HepG2 (cell line): ENCODE measurements around the gene DNAJB2. TPM values are rescaled to one million over a fixed set of nuclear protein-coding genes. Genes with fewer than 3 reads are reported as not detected.
A peak's percentile ranks its signal among the peaks of the same experiment; 100 is the strongest.

Experiments used
- BORCS8-MEF2B ChIP-seq: sonication (generic); formaldehyde crosslinking; IDR thresholded peaks from 2 replicates; pipeline ENCODE4 v1.8.0; 2022; ENCODE audit warnings: mild to moderate bottlenecking, missing genetic modification reagents
- HNRNPUL1 ChIP-seq: fragments of 200-400 bp; formaldehyde crosslinking; IDR thresholded peaks from 2 replicates; pipeline ENCODE4 v1.6.1; 2017; ENCODE audit warnings: low read depth, mild to moderate bottlenecking, low read length, moderate library complexity
- IRX3 ChIP-seq: sonication (generic); formaldehyde crosslinking; IDR thresholded peaks from 2 replicates; pipeline ENCODE4 v1.8.1; 2023; ENCODE audit warnings: mild to moderate bottlenecking, low read depth, missing genetic modification reagents, borderline replicate concordance
- MAFG ChIP-seq: sonication (generic); formaldehyde crosslinking; IDR thresholded peaks from 2 replicates; pipeline ENCODE4 v1.5.1; 2020; ENCODE audit warnings: mild to moderate bottlenecking, missing genetic modification reagents
- PHF5A ChIP-seq: IDR thresholded peaks from one replicate; pipeline ENCODE4 v1.6.1; 2018; ENCODE audit warnings: low read depth, missing genetic modification reagents; ENCODE audit not compliant: unreplicated experiment
- PHF8 ChIP-seq: sonication (generic); formaldehyde crosslinking; IDR thresholded peaks from 2 replicates; pipeline ENCODE4 v1.5.0; 2020; ENCODE audit warnings: missing genetic modification reagents
- U2AF1 ChIP-seq: fragments of 200-400 bp; formaldehyde crosslinking; optimal IDR thresholded peaks from 2 replicates; pipeline ENCODE3; 2017; ENCODE audit warnings: mild to moderate bottlenecking, low read depth, low read length
- ZBTB39 ChIP-seq: sonication (generic); formaldehyde crosslinking; IDR thresholded peaks from 2 replicates; pipeline ENCODE4 v1.5.0; 2020; ENCODE audit warnings: missing genetic modification reagents
- ZBTB4 ChIP-seq: sonication (generic); formaldehyde crosslinking; IDR thresholded peaks from 2 replicates; pipeline ENCODE4 v1.4.0; 2020; ENCODE audit warnings: missing genetic modification reagents, mild to moderate bottlenecking, borderline replicate concordance
- ZNF512B ChIP-seq: sonication (generic); formaldehyde crosslinking; IDR thresholded peaks from 2 replicates; pipeline ENCODE4 v1.5.1; 2020; ENCODE audit warnings: missing genetic modification reagents, mild to moderate bottlenecking, borderline replicate concordance
- ZNF776 ChIP-seq: sonication (generic); formaldehyde crosslinking; IDR thresholded peaks from 2 replicates; pipeline ENCODE4 v1.4.0; 2020; ENCODE audit warnings: mild to moderate bottlenecking, missing genetic modification reagents
- polyA plus RNA-seq, 8 experiments: library from polyadenylated mRNA; depleted of rRNA in 3 of 8; stranded (reverse) in 7 of 8; unstranded in 1 of 8; fragments of >200 nt; fragmentation: Illumina TruSeq in 4 of 8; extraction: Trizol in 4 of 8; gene quantifications; 2 replicates each; pipeline versions ENCODE4 v1.2.1 to v1.2.3, GENCODE V29; 2011 to 2016; ENCODE audit warnings: low read depth in 4 of 8, missing spikeins in 1 of 8, mixed read lengths in 1 of 8; ENCODE audit not compliant: insufficient read depth in 1 of 8
- total RNA-seq, 5 experiments: library from RNA; depleted of rRNA; stranded (reverse); fragments of >200 nt; fragmentation: Illumina TruSeq; extraction: Trizol; gene quantifications; 2 replicates each; pipeline ENCODE4 v1.2.3, GENCODE V29; 2016; ENCODE audit warnings: low read depth in 1 of 5
- TF ChIP-seq, protein P1 (sequence below): sonication (generic); formaldehyde crosslinking; IDR thresholded peaks from 2 replicates; pipeline ENCODE4 v1.8.0; 2022; ENCODE audit warnings: mild to moderate bottlenecking, missing genetic modification reagents, borderline replicate concordance
- TF ChIP-seq, protein P2 (sequence below): sonication (generic); formaldehyde crosslinking; IDR thresholded peaks from 2 replicates; pipeline ENCODE4 v1.8.1; 2023; ENCODE audit warnings: mild to moderate bottlenecking, moderate library complexity, missing genetic modification reagents
- TF ChIP-seq, protein P3 (sequence below): sonication (generic); formaldehyde crosslinking; IDR thresholded peaks from 2 replicates; pipeline ENCODE4 v1.5.1; 2020; ENCODE audit warnings: missing genetic modification reagents, mild to moderate bottlenecking, borderline replicate concordance

The DNAJB2 gene
- total and polyA plus RNA-seq, 2 of the 13 experiments (the other 11 are each of a cell fraction or from before 2014, with no cell fraction given), result 21.3 to 31.1 TPM

GRCh38 chr2:219279151-219279915 is at the start of gene DNAJB2 (continued):
- TF ChIP-seq, protein P1, sequence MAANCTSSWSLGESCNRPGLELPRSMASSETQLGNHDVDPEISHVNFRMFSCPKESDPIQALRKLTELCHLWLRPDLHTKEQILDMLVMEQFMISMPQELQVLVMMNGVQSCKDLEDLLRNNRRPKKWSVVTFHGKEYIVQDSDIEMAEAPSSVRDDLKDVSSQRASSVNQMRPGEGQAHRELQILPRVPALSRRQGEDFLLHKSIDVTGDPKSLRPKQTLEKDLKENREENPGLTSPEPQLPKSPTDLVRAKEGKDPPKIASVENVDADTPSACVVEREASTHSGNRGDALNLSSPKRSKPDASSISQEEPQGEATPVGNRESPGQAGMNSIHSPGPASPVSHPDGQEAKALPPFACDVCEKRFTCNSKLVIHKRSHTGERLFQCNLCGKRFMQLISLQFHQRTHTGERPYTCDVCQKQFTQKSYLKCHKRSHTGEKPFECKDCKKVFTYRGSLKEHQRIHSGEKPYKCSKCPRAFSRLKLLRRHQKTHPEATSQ (CRISPR knock-in tag), result no peak; the same call in 1 of the 2 replicates
- peak; percentile 81 for TF ChIP-seq PHF8 (CRISPR knock-in tag)
- TF ChIP-seq, protein P2, sequence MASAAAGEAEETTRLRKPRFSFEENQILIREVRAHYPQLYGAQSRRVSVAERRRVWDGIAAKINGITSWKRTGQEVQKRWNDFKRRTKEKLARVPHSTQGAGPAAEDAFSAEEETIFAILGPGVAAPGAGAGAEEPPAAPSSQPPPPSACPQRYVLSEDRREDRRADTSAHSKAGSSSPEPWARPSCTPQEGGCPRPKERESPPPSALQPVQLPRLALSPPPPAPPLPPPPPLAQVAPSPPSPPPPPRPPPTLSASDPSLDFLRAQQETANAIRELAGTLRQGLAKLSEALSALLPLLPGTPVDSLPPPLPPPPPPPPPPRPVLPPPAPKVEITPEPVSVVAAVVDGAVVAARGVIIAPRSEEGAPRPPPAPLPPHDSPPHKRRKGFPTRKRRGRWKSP (CRISPR knock-in tag), result peak; percentile 85; the same call in 1 of the 2 replicates
- no peak for TF ChIP-seq PHF5A (CRISPR knock-in tag)
- peak; percentile 78; the same call in 1 of the 2 replicates for TF ChIP-seq ZNF776 (CRISPR knock-in tag)
- TF ChIP-seq BORCS8-MEF2B (CRISPR knock-in tag), result peak; percentile 81; the same call in 1 of the 2 replicates
- TF ChIP-seq ZNF512B (CRISPR knock-in tag), result no peak
- no peak for TF ChIP-seq U2AF1
- no peak for TF ChIP-seq MAFG (CRISPR knock-in tag)
- TF ChIP-seq IRX3 (CRISPR knock-in tag), result no peak
- TF ChIP-seq HNRNPUL1, result no peak; the same call in 1 of the 2 replicates
- TF ChIP-seq, protein P3, sequence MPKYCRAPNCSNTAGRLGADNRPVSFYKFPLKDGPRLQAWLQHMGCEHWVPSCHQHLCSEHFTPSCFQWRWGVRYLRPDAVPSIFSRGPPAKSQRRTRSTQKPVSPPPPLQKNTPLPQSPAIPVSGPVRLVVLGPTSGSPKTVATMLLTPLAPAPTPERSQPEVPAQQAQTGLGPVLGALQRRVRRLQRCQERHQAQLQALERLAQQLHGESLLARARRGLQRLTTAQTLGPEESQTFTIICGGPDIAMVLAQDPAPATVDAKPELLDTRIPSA, result peak; percentile 58; the same call in 1 of the 2 replicates
- TF ChIP-seq ZBTB4 (CRISPR knock-in tag), result no peak
- TF ChIP-seq ZBTB39 (CRISPR knock-in tag), result 0 out of 2 replicates have a peak, but pooled peaks have one; percentile 43
